SW 1271 (cell line): ENCODE data around the gene WDR90.

ENCODE experiments used
- DNase-seq, 2 experiments: peaks; one replicate each; lab custom pipeline; 2025; lab: John Stamatoyannopoulos, UW

Gene WDR90

GRCh38 chr16:648781-649589 is at the start of gene WDR90:
TSS of gene WDR90 (plus strand) at chr16:649365. CDS start at chr16:649417, 52 bp downstream.
- DNase-seq: peak; percentile 40 to 76

- DNase-seq: no peak
Measured at GRCh38 chr16:600781-601180, 48.4 kb upstream of the WDR90 start.

GRCh38 chr16:603933-604332 is 45.2 kb upstream of the WDR90 start:
- DNase-seq: no peak

GRCh38 chr16:606656-607307 is 42.4 kb upstream of the WDR90 start:
- no peak for DNase-seq

GRCh38 chr16:608019-608418 is 41.1 kb upstream of the WDR90 start:
- DNase-seq: no peak

GRCh38 chr16:609316-609715 is 39.8 kb upstream of the WDR90 start:
- no peak for DNase-seq

- DNase-seq: no peak
Measured at GRCh38 chr16:609984-610383, 39.2 kb upstream of the WDR90 start.

GRCh38 chr16:610513-611381 is 38.4 kb upstream of the WDR90 start:
- DNase-seq: no peak

- DNase-seq: no peak
Measured at GRCh38 chr16:615122-615521, 34.0 kb upstream of the WDR90 start.

- no peak for DNase-seq
Measured at GRCh38 chr16:616733-617586, 32.2 kb upstream of the WDR90 start.

GRCh38 chr16:617855-618254 is 31.3 kb upstream of the WDR90 start:
- DNase-seq: no peak

GRCh38 chr16:619476-620100 is 29.6 kb upstream of the WDR90 start:
- no peak for DNase-seq

GRCh38 chr16:620700-621525 is 28.3 kb upstream of the WDR90 start:
- no peak for DNase-seq

GRCh38 chr16:621526-622105 is 27.5 kb upstream of the WDR90 start:
- DNase-seq: no peak

GRCh38 chr16:622920-623280 is 26.3 kb upstream of the WDR90 start:
- no peak for DNase-seq

- no peak for DNase-seq
Measured at GRCh38 chr16:624526-625070, 24.6 kb upstream of the WDR90 start.

- DNase-seq: no peak
Measured at GRCh38 chr16:625117-625976, 23.8 kb upstream of the WDR90 start.

- DNase-seq: no peak
Measured at GRCh38 chr16:625977-626765, 23.0 kb upstream of the WDR90 start.
